Endothelial cell (in vitro differentiated cells): ENCODE data around the gene SYNGR3. TPM values are rescaled to one million over a fixed set of nuclear protein-coding genes. Genes with fewer than 3 reads are reported as not detected.

ENCODE experiments used
- DNase-seq: peaks from one replicate; pipeline ENCODE4 v3.0.0; 2021; ENCODE audit warnings: low spot score
- H3K27ac Mint-ChIP-seq: one replicate; pipeline ENCODE4 v1.8.0; 2021; ENCODE audit warnings: mixed read lengths, inconsistent platforms; ENCODE audit not compliant: unreplicated experiment
- H3K27me3 Mint-ChIP-seq: one replicate; pipeline ENCODE4 v1.8.0; 2021; ENCODE audit warnings: mild to moderate bottlenecking, moderate library complexity, mixed read lengths, inconsistent platforms; ENCODE audit not compliant: unreplicated experiment
- H3K36me3 Mint-ChIP-seq: one replicate; pipeline ENCODE4 v1.8.0; 2021; ENCODE audit warnings: mild to moderate bottlenecking, low read depth, mixed read lengths, inconsistent platforms; ENCODE audit not compliant: unreplicated experiment
- H3K4me1 Mint-ChIP-seq: one replicate; pipeline ENCODE4 v1.8.0; 2021; ENCODE audit warnings: mild to moderate bottlenecking, mixed read lengths, inconsistent platforms; ENCODE audit not compliant: unreplicated experiment
- H3K4me3 Mint-ChIP-seq: one replicate; pipeline ENCODE4 v1.8.0; 2021; ENCODE audit warnings: mild to moderate bottlenecking, mixed read lengths, inconsistent platforms; ENCODE audit not compliant: unreplicated experiment
- H3K9me3 Mint-ChIP-seq: one replicate; pipeline ENCODE4 v1.8.0; 2021; ENCODE audit warnings: mixed read lengths, inconsistent platforms; ENCODE audit not compliant: unreplicated experiment
- total RNA-seq: library from RNA; stranded (reverse); fragmentation: NEBNext Ultra II Directional; extraction: Animal tissue kit (Norgen Biotek cat#: 25700); gene quantifications from one replicate; pipeline ENCODE4 v1.2.1, GENCODE V29; 2021; ENCODE audit not compliant: unreplicated experiment
- TF ChIP-seq, protein P1 (sequence below): fragments of 200-600 bp; sonication (generic); IDR thresholded peaks from one replicate; pipeline ENCODE4 v1.5.0; 2021; ENCODE audit warnings: antibody characterized with exemption; ENCODE audit not compliant: unreplicated experiment

SYNGR3 gene
- total RNA-seq, 1 donor from 2014 or later = 0.82 TPM

- Mint-ChIP-seq H3K27me3 (peaks cover 11% of the 10 kb centered on the region), H3K27ac (no peak overlapping the region), H3K36me3 (peaks cover 6% of the 10 kb centered on the region), H3K4me3 (no peak overlapping the region), H3K4me1 (peaks cover 21% of the 10 kb centered on the region), H3K9me3 (no peaks in the 10 kb centered on the region)
- DNase-seq = no peak
- TF ChIP-seq, protein P1, sequence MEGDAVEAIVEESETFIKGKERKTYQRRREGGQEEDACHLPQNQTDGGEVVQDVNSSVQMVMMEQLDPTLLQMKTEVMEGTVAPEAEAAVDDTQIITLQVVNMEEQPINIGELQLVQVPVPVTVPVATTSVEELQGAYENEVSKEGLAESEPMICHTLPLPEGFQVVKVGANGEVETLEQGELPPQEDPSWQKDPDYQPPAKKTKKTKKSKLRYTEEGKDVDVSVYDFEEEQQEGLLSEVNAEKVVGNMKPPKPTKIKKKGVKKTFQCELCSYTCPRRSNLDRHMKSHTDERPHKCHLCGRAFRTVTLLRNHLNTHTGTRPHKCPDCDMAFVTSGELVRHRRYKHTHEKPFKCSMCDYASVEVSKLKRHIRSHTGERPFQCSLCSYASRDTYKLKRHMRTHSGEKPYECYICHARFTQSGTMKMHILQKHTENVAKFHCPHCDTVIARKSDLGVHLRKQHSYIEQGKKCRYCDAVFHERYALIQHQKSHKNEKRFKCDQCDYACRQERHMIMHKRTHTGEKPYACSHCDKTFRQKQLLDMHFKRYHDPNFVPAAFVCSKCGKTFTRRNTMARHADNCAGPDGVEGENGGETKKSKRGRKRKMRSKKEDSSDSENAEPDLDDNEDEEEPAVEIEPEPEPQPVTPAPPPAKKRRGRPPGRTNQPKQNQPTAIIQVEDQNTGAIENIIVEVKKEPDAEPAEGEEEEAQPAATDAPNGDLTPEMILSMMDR = no peak
Measured at GRCh38 chr16:2006317-2006716, 16.5 kb downstream of the SYNGR3 start.

DNA sequence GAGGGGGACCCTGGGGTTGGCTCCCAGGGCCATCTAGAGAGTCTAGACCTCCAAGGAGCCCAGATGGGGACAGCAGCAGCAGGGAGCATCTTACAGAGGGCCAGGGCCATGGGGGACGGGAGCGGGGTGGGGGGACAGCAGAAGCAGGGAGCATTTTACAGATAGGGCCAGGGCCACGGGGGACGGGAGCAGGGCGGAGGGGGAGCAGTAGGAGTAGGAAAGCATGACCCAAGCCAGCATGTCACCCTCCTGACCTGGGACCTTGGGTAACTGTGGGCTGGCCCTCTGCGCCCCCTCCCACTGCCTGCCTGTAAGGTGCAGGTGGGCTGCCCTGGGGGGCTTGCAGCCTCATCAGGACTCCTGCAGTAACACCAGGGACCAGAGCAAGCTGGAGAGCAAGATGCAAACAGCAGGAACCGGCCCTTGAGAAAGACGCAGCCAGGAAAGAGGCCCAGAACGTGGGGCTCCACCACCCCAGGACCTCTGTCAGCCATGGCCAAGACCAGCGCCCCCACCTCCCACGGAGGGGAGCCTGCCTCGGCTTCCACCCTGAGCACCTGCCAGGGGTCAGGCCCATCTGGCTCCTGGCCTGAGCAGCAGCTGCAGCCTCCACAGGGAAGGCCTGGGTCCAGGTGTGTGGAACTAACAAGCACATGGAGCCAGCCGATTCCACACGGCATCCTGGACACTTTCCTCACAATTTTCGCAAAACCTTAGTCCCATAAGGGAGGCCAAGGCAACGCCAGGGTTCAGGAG, 17.5 kb downstream of the SYNGR3 start:
- H3K4me1 Mint-ChIP-seq = peaks cover 21% of the 10 kb centered on the region
- H3K36me3 Mint-ChIP-seq = peaks cover 6% of the 10 kb centered on the region
- H3K27me3 Mint-ChIP-seq = peaks cover 11% of the 10 kb centered on the region
- DNase-seq = no peak
- no peaks in the 10 kb centered on the region for H3K9me3 Mint-ChIP-seq
- TF ChIP-seq, protein P1 = no peak
- no peak overlapping the region for H3K27ac Mint-ChIP-seq
- peak overlapping the region; percentile 83 for H3K4me3 Mint-ChIP-seq

DNA sequence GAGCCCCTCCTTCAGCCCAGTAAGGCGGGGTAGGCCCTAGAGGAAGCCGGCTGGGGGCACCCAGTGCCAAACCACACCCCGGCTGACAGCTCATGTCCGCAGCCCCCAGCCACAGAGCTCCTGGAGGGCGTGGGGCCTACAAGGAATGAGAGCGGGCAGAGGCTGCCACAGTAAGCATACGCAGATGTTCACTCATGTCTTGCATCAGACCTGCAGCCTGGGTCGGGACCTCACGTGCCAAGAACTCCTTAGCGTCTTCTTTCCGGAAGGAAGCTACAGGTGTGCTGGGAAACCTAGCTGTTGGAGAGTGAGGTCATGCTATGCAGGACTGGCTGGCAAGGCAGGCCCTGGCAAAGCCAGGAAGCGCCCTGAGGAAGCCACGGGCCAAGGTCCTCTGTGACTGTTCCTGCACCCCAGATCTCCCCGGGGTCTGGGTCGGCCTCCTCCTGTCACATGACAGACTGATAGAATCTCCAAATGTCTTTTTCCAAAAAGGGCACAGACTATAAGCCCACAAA, 18.3 kb downstream of the SYNGR3 start:
- Mint-ChIP-seq H3K27ac (no peak overlapping the region), H3K27me3 (peaks cover 9% of the 10 kb centered on the region), H3K4me3 (peak overlapping the region; percentile 93), H3K4me1 (peaks cover 21% of the 10 kb centered on the region), H3K36me3 (peaks cover 6% of the 10 kb centered on the region), H3K9me3 (no peaks in the 10 kb centered on the region)
- TF ChIP-seq, protein P1 = no peak
- no peak for DNase-seq

DNA sequence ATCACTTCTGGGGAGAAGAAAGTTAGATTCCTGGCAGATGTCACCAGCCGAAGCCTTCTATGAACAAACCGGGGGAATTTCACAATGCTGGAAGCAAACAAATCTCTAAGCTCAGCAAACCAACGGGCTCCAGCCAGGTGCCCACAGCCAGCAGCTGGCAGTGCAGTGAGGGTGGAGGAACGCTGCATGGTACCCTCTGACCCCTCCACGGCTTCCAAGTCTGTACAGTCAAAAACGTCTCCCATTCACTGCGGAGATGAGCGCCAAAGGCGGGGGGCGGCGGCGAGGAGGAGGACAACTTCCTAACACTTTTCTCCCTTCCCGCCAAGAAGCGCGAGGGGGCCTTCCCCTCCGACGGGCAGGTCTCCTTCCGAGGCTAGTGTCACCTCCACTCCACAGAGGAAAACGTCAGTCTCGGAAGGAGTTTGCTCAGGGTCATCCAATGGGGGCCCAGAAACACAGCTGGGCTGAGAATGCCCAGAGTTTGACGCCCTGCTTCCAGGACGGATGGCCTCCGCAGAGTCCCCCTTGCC, 18.9 kb downstream of the SYNGR3 start:
- no peak for DNase-seq

More for the DNA sequence above, 18.9 kb downstream of the SYNGR3 start:
- Mint-ChIP-seq H3K27me3 (peaks cover 11% of the 10 kb centered on the region), H3K4me3 (peak overlapping the region; percentile 93), H3K9me3 (no peaks in the 10 kb centered on the region), H3K36me3 (peaks cover 6% of the 10 kb centered on the region), H3K4me1 (peaks cover 21% of the 10 kb centered on the region), H3K27ac (peak overlapping the region; percentile 1)
- TF ChIP-seq, protein P1 = no peak
